Esophagus (tissue), 2 donors: Measurements from ENCODE around the gene UGT2B17. TPM values are rescaled to one million over a fixed set of nuclear protein-coding genes. Genes with fewer than 3 reads are reported as not detected.
"Not testable (repeated sequence)": the region's sequence is repeated elsewhere in the genome, so short reads cannot be mapped to it uniquely, and the experiment has no call there.

Experiments
- H3K27ac ChIP-seq, 2 donors: one replicate each; pipeline ENCODE4 v1.5.1; 2013; ENCODE audit warnings: low read depth in 2 of 2, mild to moderate bottlenecking in 2 of 2, inconsistent platforms in 1 of 2, low read length in 1 of 2, moderate library complexity in 1 of 2
- H3K27me3 ChIP-seq, 2 donors: one replicate each; pipeline ENCODE4 v1.6.1; 2013; ENCODE audit warnings: low read length in 2 of 2, control low read depth in 1 of 2, mild to moderate bottlenecking in 1 of 2; ENCODE audit not compliant: insufficient read depth in 2 of 2, control insufficient read depth in 1 of 2
- H3K36me3 ChIP-seq, 2 donors: one replicate each; pipeline ENCODE4 v1.6.1; 2013; ENCODE audit warnings: low read length in 1 of 2; ENCODE audit not compliant: control insufficient read depth in 2 of 2, insufficient read depth in 2 of 2
- H3K4me1 ChIP-seq, 2 donors: one replicate each; pipeline ENCODE4 v1.6.1; 2013; ENCODE audit warnings: low read length in 1 of 2; ENCODE audit not compliant: control insufficient read depth in 2 of 2, insufficient read depth in 2 of 2
- H3K4me3 ChIP-seq, 2 donors: one replicate each; pipeline ENCODE4 v1.5.1; 2013; ENCODE audit warnings: low read length in 2 of 2, mild to moderate bottlenecking in 2 of 2, low read depth in 1 of 2, moderate library complexity in 1 of 2
- H3K9me3 ChIP-seq, 2 donors: one replicate each; pipeline ENCODE4 v1.6.1; 2013; ENCODE audit warnings: mild to moderate bottlenecking in 2 of 2, low read depth in 1 of 2, low read length in 1 of 2, moderate library complexity in 1 of 2; ENCODE audit not compliant: control insufficient read depth in 2 of 2, insufficient read depth in 1 of 2
- WGBS, 2 donors: extraction: QIAGEN DNeasy Blood & Tissue Kit; methylation state at CpG; one replicate each; pipeline ENCODE4 v1.1.7; 2013; 5-methylcytosine and 5-hydroxymethylcytosine counted together
- polyA plus RNA-seq, 2 donors: library from polyadenylated mRNA; stranded (reverse); fragments of 200-250 nt; gene quantifications; one replicate each; pipeline ENCODE4 v1.2.3, GENCODE V29; 2013
- donor health status: healthy with polysubstance abuse.
- donor health status: Bipolar disorder and iron deficiency.

The UGT2B17 gene
- polyA plus RNA-seq, 2 donors: 0.02 to 0.10 TPM

DNA sequence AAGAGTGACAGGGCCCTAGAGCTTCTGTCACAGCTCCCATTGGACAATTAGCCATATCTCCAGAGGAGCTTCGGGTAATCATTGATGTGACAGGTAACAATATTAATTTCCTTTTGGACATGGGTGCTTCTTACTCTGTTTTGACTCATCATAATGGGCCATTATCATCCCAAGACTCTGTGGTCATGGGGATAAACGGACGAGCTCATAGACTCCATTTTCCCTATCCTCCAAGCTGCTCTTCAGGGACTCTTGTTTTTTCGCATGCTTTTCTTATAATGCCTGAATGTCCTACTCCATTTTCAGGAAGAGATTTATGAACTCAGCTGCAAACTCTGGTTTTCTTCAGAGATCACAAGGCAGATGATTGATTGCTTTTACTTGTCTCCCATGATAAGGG is 17.0 kb upstream of the UGT2B17 start:
- Histone ChIP-seq H3K9me3 (no peaks in the 10 kb centered on the region), H3K4me1 (no peaks in the 10 kb centered on the region), H3K4me3 (no peak overlapping the region), H3K36me3 (no peaks in the 10 kb centered on the region), H3K27ac (no peak overlapping the region), H3K27me3 (no peaks in the 10 kb centered on the region)
- 83% methylated on average over 4 of the region's 4 CpGs; no CpG with 5 or more reads in 1 of the 2 donors for WGBS, 2 donors

GRCh38 chr4:68592673-68593072 is 16.6 kb upstream of the UGT2B17 start:
- Histone ChIP-seq H3K27ac (no peak overlapping the region), H3K9me3 (no peaks in the 10 kb centered on the region), H3K4me1 (no peaks in the 10 kb centered on the region), H3K4me3 (no peak overlapping the region), H3K36me3 (no peaks in the 10 kb centered on the region), H3K27me3 (no peaks in the 10 kb centered on the region)
- 95% methylated on average over 1 of the region's 1 CpG; no CpG with 5 or more reads in 1 of the 2 donors for WGBS, 2 donors

DNA sequence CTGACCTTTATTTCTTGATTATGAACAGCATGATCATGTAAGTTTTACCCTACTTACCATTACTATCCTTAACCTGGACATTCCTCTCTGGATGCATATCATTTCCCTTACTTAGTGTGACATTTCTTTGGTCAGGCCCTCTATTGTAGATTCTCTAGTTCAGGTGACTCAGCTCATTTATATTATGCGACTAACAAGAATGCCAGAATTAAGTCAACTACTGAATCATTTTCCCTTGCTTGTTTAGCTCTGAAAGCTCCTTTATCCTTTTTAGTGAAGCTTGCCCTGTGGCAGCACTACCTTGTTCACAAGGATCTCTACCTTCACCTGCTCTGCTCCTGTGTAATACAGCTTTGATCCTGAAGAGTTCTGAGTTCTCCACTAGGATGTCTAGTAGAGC is 15.1 kb upstream of the UGT2B17 start:
- no peak overlapping the region for H3K4me3 ChIP-seq
- no peaks in the 10 kb centered on the region for H3K4me1 ChIP-seq
- no peaks in the 10 kb centered on the region for H3K9me3 ChIP-seq
- H3K27me3 ChIP-seq: no peaks in the 10 kb centered on the region
- no peak overlapping the region for H3K27ac ChIP-seq
- WGBS, 2 donors: 65% methylated on average over 1 of the region's 1 CpG; no CpG with 5 or more reads in 1 of the 2 donors
- H3K36me3 ChIP-seq: no peaks in the 10 kb centered on the region

DNA sequence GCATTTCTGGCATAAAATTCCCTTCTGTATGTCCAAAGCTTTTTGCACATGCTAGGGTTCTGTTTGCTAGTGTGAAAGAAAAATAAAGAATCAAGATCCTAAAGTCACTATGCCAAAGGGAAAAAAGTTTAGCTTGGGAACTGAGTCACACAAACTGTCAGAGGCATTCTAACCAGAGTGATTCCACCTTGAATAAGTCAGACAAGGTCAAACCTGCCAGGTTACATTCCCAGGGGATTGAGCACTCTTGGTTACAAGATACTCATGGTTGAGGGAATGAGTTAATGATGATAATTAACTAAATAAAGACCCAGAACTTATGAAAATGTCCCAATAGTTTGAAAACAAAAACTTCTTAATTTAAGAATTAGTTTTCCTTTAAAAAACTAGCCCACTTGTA is 13.7 kb upstream of the UGT2B17 start:
- Histone ChIP-seq H3K36me3 (no peaks in the 10 kb centered on the region), H3K27me3 (no peaks in the 10 kb centered on the region), H3K4me1 (no peaks in the 10 kb centered on the region), H3K4me3 (no peak overlapping the region), H3K9me3 (no peaks in the 10 kb centered on the region), H3K27ac (no peak overlapping the region)

- 79% methylated on average over 4 of the region's 4 CpGs; no CpG with 5 or more reads in 1 of the 2 donors for WGBS, 2 donors
- Histone ChIP-seq H3K4me3 (no peak overlapping the region), H3K27ac (no peak overlapping the region), H3K4me1 (no peaks in the 10 kb centered on the region), H3K27me3 (no peaks in the 10 kb centered on the region), H3K36me3 (no peaks in the 10 kb centered on the region), H3K9me3 (no peaks in the 10 kb centered on the region)
Measured at GRCh38 chr4:68582339-68582717, 6.2 kb upstream of the UGT2B17 start.

DNA sequence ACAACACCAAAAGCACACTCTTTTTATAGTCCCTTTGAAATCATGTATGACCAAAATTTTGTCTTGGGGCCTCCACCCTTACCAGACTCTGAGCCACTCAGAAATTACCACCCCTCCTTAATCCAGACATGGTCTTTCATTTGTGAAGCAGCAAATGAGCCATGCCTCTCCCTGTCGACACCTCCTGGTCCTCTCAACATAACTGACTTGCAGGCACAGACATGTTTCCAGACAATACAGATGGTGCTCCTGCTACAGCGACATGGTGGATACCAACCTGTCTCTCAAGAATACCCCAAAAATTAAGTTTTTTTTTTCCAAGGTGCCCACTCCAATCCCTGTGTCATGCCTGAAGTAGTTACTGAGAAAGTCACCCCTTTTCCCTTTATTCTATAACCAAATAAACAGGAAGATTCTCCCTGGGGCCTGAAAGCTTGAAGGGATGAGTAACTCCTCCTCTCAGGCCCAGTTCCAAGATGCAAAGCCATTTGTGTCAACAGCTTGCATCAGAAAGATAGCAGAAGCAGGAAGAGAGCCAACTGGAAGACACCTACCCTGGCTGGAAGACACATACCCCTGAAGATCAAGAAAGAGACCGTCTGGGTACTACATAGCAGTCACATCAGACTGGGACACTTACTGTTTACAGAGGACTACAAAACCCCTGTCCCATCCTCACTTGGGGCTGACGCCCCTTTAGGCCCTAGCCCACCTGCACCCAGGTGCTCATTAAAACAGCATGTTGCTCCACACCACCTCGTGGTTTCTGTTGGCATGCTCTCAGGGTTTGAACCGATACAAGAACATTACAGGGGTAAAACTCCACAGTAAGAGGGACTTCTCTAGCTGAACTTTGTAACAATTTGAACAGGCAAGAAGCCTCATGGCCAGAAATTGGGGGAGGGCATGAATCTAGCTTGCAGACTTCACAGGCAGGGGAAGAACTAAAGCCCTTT is 5.5 kb upstream of the UGT2B17 start:
- Histone ChIP-seq H3K27me3 (no peaks in the 10 kb centered on the region), H3K36me3 (no peaks in the 10 kb centered on the region), H3K4me1 (no peaks in the 10 kb centered on the region), H3K4me3 (no peak overlapping the region), H3K9me3 (no peaks in the 10 kb centered on the region), H3K27ac (no peak overlapping the region)
- 83% methylated on average over 6 of the region's 6 CpGs; no CpG with 5 or more reads in 1 of the 2 donors for WGBS, 2 donors

GRCh38 chr4:68577590-68577989 is 1.5 kb upstream of the UGT2B17 start:
- H3K27me3 ChIP-seq: no peaks in the 10 kb centered on the region
- no peak overlapping the region for H3K4me3 ChIP-seq
- no peak overlapping the region for H3K27ac ChIP-seq
- H3K36me3 ChIP-seq: no peaks in the 10 kb centered on the region
- WGBS, 2 donors: 91% methylated on average over 3 of the region's 3 CpGs; no CpG with 5 or more reads in 1 of the 2 donors
- no peaks in the 10 kb centered on the region for H3K4me1 ChIP-seq
- no peaks in the 10 kb centered on the region for H3K9me3 ChIP-seq

DNA sequence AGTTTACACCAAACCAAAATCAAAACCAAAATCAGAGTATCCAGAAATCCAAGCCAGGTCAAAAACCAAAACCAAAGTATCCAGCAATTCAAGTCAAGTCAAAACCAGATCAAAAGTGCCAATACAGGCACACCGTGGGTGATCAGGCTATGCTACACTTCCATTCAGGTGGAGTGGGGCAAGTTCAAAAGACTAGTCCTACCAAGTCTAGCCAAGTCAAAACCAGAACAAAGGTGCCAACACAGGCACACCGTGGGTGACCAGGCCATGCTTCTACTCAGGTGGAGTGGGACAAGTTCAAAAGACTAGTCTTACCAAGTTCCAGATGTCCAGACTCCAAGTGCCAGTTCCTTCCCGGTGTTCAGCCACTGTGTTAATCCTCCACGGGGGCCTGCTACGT is 486 bp downstream of the UGT2B17 start:
- H3K36me3 ChIP-seq, H3K27ac ChIP-seq, H3K4me3 ChIP-seq, H3K4me1 ChIP-seq, H3K27me3 ChIP-seq, H3K9me3 ChIP-seq: not testable (repeated sequence)
- WGBS, 2 donors: 92% methylated on average over 5 of the region's 5 CpGs; no CpG with 5 or more reads in 1 of the 2 donors

DNA sequence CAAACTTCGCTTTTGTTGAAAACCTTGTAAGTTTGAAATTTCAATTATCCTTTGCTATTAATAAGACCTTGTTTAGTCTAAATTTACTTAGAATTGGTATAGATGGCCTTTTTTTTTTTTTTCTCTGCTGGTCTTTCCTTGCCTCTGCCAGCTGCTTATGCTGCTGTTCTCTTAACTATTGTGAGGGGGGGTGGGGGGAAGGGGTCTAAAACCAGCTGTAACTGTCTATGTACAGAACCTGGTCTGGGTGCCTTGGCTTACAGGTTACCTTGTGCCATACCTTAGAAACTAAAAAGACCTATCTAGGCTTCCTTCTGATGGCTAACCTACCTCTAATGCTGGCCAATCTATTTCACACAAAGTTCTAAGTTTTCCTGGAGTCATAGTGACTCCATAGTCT is 1.0 kb downstream of the UGT2B17 start:
- no peaks in the 10 kb centered on the region for H3K36me3 ChIP-seq
- no peaks in the 10 kb centered on the region for H3K9me3 ChIP-seq
- no peak overlapping the region for H3K4me3 ChIP-seq
- H3K27me3 ChIP-seq: no peaks in the 10 kb centered on the region
- H3K4me1 ChIP-seq: no peaks in the 10 kb centered on the region
- 95% methylated on average over 1 of the region's 1 CpG; no CpG with 5 or more reads in 1 of the 2 donors for WGBS, 2 donors
- H3K27ac ChIP-seq: no peak overlapping the region
